CD4-positive, alpha-beta T cell treated with Interleukin-10 for 1 hour (primary cell): ENCODE results near the gene GALNT16.
"Not testable (repeated sequence)": the region's sequence is repeated elsewhere in the genome, so short reads cannot be mapped to it uniquely, and the experiment has no call there.

Experiments used
- DNase-seq: peaks from one replicate; pipeline ENCODE4 v3.0.0-alpha.2; 2020

GALNT16 gene

GRCh38 chr14:69260861-69261564 is 1.1 kb downstream of the GALNT16 start:
- peak; percentile 29 for DNase-seq

GRCh38 chr14:69261761-69262331 is 1.9 kb downstream of the GALNT16 start:
- DNase-seq, result no peak

- no peak for DNase-seq
Observed at GRCh38 chr14:69262516-69262915, 2.6 kb downstream of the GALNT16 start.

- DNase-seq, result no peak
Observed at GRCh38 chr14:69263364-69263763, 3.4 kb downstream of the GALNT16 start.

- DNase-seq, result no peak
Observed at GRCh38 chr14:69263771-69264170, 3.8 kb downstream of the GALNT16 start.

GRCh38 chr14:69266572-69267345 is 6.8 kb downstream of the GALNT16 start:
- no peak for DNase-seq

- no peak for DNase-seq
Observed at GRCh38 chr14:69267492-69267891, 7.5 kb downstream of the GALNT16 start.

GRCh38 chr14:69268223-69268622 is 8.3 kb downstream of the GALNT16 start:
- DNase-seq, result no peak

- DNase-seq, result no peak
Observed at GRCh38 chr14:69268763-69269162, 8.8 kb downstream of the GALNT16 start.

- no peak for DNase-seq
Observed at GRCh38 chr14:69269381-69269780, 9.4 kb downstream of the GALNT16 start.

- no peak for DNase-seq
Observed at GRCh38 chr14:69270097-69270496, 10.1 kb downstream of the GALNT16 start.

- DNase-seq, result no peak
Observed at GRCh38 chr14:69270795-69271708, 11.1 kb downstream of the GALNT16 start.

- no peak for DNase-seq
Observed at GRCh38 chr14:69274321-69274720, 14.4 kb downstream of the GALNT16 start.

GRCh38 chr14:69275331-69275730 is 15.4 kb downstream of the GALNT16 start:
- no peak for DNase-seq

- DNase-seq, result not testable (repeated sequence)
Observed at GRCh38 chr14:69277356-69277755, 17.4 kb downstream of the GALNT16 start.

GRCh38 chr14:69280746-69281291 is 20.9 kb downstream of the GALNT16 start:
- DNase-seq, result no peak

GRCh38 chr14:69281450-69282169 is 21.7 kb downstream of the GALNT16 start:
- no peak for DNase-seq

- DNase-seq, result no peak
Observed at GRCh38 chr14:69282448-69282847, 22.5 kb downstream of the GALNT16 start.

- no peak for DNase-seq
Observed at GRCh38 chr14:69284170-69284569, 24.2 kb downstream of the GALNT16 start.

GRCh38 chr14:69285661-69286255 is 25.8 kb downstream of the GALNT16 start:
- no peak for DNase-seq
